OCI-LY1 (cell line): ENCODE measurements around the gene RAB6B.

Experiments
- H2AFZ ChIP-seq: fragments of 200-600 bp; sonication (generic), shearing (Covaris generic); 2 replicates; pipeline ENCODE4 v1.6.0; 2014; ENCODE audit warnings: antibody characterized with exemption, mild to moderate bottlenecking, low read length
- H3F3A ChIP-seq: fragments of 200-600 bp; sonication (generic), shearing (Covaris generic); 2 replicates; pipeline ENCODE4 v1.6.0; 2014; ENCODE audit warnings: mild to moderate bottlenecking, antibody characterized with exemption, low read length, moderate library complexity; ENCODE audit not compliant: insufficient read depth
- H3K27ac ChIP-seq: fragments of 200-600 bp; sonication (generic); 2 replicates; pipeline ENCODE4 v1.5.1; 2014; ENCODE audit warnings: low read length, mixed run types, mild to moderate bottlenecking, low read depth; ENCODE audit not compliant: poor library complexity, severe bottlenecking
- H3K27me3 ChIP-seq: fragments of 200-600 bp; sonication (generic); 2 replicates; pipeline ENCODE4 v1.6.0; 2014; ENCODE audit warnings: antibody characterized with exemption, mild to moderate bottlenecking, low read length, moderate library complexity; ENCODE audit not compliant: insufficient read depth
- H3K36me3 ChIP-seq: fragments of 200-600 bp; sonication (generic); 2 replicates; pipeline ENCODE4 v1.6.1; 2014; ENCODE audit warnings: mild to moderate bottlenecking, antibody characterized with exemption, low read length, moderate library complexity, mixed read lengths; ENCODE audit not compliant: insufficient read depth
- H3K4me1 ChIP-seq: fragments of 200-600 bp; sonication (generic); 2 replicates; pipeline ENCODE4 v1.5.1; 2014; ENCODE audit warnings: mild to moderate bottlenecking, low read length, moderate library complexity; ENCODE audit not compliant: insufficient read depth, severe bottlenecking
- H3K4me2 ChIP-seq: fragments of 200-600 bp; sonication (generic), shearing (Covaris generic); 2 replicates; pipeline ENCODE4 v1.6.1; 2014; ENCODE audit warnings: low read length
- H3K4me3 ChIP-seq: fragments of 200-600 bp; sonication (generic); 2 replicates; pipeline ENCODE4 v1.5.1; 2014; ENCODE audit warnings: low read length, low read depth, mild to moderate bottlenecking, mixed read lengths; ENCODE audit not compliant: poor library complexity, severe bottlenecking
- H3K79me2 ChIP-seq: fragments of 200-600 bp; shearing (Covaris generic); 2 replicates; pipeline ENCODE4 v1.6.1; 2016; ENCODE audit warnings: mixed run types, low read length, mixed read lengths; ENCODE audit not compliant: insufficient read depth
- H3K9ac ChIP-seq: fragments of 200-600 bp; sonication (generic), shearing (Covaris generic); 2 replicates; pipeline ENCODE4 v1.6.1; 2014; ENCODE audit warnings: mild to moderate bottlenecking, low read length, mixed read lengths
- H3K9me2 ChIP-seq: fragments of 200-600 bp; sonication (generic), shearing (Covaris generic); 2 replicates; pipeline ENCODE4 v1.6.1; 2014; ENCODE audit warnings: low read depth, mild to moderate bottlenecking, low read length, mixed read lengths
- H3K9me3 ChIP-seq: fragments of 200-600 bp; shearing (Covaris generic); 2 replicates; pipeline ENCODE4 v1.6.1; 2014; ENCODE audit warnings: low read length, mixed read lengths
- H4K20me1 ChIP-seq: fragments of 200-600 bp; sonication (generic), shearing (Covaris generic); 2 replicates; pipeline ENCODE4 v1.6.0; 2016; ENCODE audit warnings: mild to moderate bottlenecking, low read length; ENCODE audit not compliant: insufficient read depth
- EZH2 ChIP-seq: fragments of 200-600 bp; sonication (generic), shearing (Covaris generic); IDR thresholded peaks from 2 replicates; pipeline ENCODE4 v1.8.0; 2017; ENCODE audit warnings: borderline replicate concordance, mixed run types, mild to moderate bottlenecking, antibody characterized with exemption, low read length, moderate library complexity, mixed read lengths
- TF ChIP-seq, protein P1 (sequence below): fragments of 200-600 bp; sonication (generic), shearing (Covaris generic); IDR thresholded peaks from 2 replicates; pipeline ENCODE4 v1.5.1; 2017; ENCODE audit warnings: mild to moderate bottlenecking, antibody characterized with exemption, low read length, moderate library complexity, mixed read lengths

RAB6B gene

GRCh38 chr3:133805384-133805701, 90.3 kb downstream of the RAB6B start:
- Histone ChIP-seq H3K9ac (peak overlapping the region; percentile 18; the same call in 1 of the 2 replicates), H3K4me2 (peak overlapping the region; percentile 78), H3K9me2 (no peaks in the 10 kb centered on the region), H2AFZ (peak overlapping the region; percentile 91), H4K20me1 (no peaks in the 10 kb centered on the region), H3K79me2 (peaks cover 15% of the 10 kb centered on the region), H3K27ac (no peak overlapping the region), H3K4me1 (peaks cover 20% of the 10 kb centered on the region), H3K4me3 (peak overlapping the region; percentile 70), H3K9me3 (no peaks in the 10 kb centered on the region), H3K36me3 (peaks cover 30% of the 10 kb centered on the region), H3K27me3 (no peaks in the 10 kb centered on the region), H3F3A (no peaks in the 10 kb centered on the region)
- no peak for TF ChIP-seq EZH2
- TF ChIP-seq, protein P1, sequence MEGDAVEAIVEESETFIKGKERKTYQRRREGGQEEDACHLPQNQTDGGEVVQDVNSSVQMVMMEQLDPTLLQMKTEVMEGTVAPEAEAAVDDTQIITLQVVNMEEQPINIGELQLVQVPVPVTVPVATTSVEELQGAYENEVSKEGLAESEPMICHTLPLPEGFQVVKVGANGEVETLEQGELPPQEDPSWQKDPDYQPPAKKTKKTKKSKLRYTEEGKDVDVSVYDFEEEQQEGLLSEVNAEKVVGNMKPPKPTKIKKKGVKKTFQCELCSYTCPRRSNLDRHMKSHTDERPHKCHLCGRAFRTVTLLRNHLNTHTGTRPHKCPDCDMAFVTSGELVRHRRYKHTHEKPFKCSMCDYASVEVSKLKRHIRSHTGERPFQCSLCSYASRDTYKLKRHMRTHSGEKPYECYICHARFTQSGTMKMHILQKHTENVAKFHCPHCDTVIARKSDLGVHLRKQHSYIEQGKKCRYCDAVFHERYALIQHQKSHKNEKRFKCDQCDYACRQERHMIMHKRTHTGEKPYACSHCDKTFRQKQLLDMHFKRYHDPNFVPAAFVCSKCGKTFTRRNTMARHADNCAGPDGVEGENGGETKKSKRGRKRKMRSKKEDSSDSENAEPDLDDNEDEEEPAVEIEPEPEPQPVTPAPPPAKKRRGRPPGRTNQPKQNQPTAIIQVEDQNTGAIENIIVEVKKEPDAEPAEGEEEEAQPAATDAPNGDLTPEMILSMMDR = no peak

DNA sequence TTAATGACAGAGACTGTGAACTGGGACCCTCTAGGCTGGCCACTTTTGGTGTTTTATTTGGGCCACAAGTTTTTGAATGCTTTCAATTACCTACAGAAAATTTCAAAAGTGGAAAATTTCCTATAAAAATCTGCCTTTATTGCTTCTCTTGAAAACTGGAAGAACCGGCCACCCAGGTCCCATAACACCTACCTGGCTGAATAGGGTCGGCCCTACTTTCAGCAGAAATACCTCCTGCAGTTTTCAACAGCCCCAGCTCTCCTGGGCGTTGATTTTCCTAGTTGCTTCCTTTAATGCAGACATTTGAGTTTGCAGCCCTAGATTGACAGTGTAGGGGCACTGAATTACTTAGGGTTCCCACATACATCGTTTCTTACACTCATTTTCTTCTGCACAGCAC, 90.8 kb downstream of the RAB6B start:
- Histone ChIP-seq H2AFZ (peak overlapping the region; percentile 91), H3K79me2 (peaks cover 15% of the 10 kb centered on the region), H3K36me3 (peaks cover 26% of the 10 kb centered on the region), H3K9me2 (no peaks in the 10 kb centered on the region), H4K20me1 (no peaks in the 10 kb centered on the region), H3K9ac (peak overlapping the region; percentile 18; the same call in 1 of the 2 replicates), H3K4me3 (peak overlapping the region; percentile 70), H3K27me3 (no peaks in the 10 kb centered on the region), H3K9me3 (no peaks in the 10 kb centered on the region), H3F3A (no peaks in the 10 kb centered on the region), H3K27ac (no peak overlapping the region), H3K4me2 (peak overlapping the region; percentile 78), H3K4me1 (peaks cover 20% of the 10 kb centered on the region)
- TF ChIP-seq, protein P1 = no peak
- TF ChIP-seq EZH2 = no peak

GRCh38 chr3:133803469-133803868, 92.2 kb downstream of the RAB6B start:
- H3K36me3 ChIP-seq = peaks cover 13% of the 10 kb centered on the region
- H3K4me3 ChIP-seq = no peak overlapping the region
- H4K20me1 ChIP-seq = no peaks in the 10 kb centered on the region
- no peak overlapping the region for H3K4me2 ChIP-seq
- H3K27ac ChIP-seq = no peak overlapping the region
- no peaks in the 10 kb centered on the region; the same call in 1 of the 2 replicates for H3K27me3 ChIP-seq
- H2AFZ ChIP-seq = no peak overlapping the region
- TF ChIP-seq, protein P1 = no peak
- no peak for TF ChIP-seq EZH2
- H3F3A ChIP-seq = no peaks in the 10 kb centered on the region
- H3K4me1 ChIP-seq = peaks cover 20% of the 10 kb centered on the region
- no peak overlapping the region for H3K9ac ChIP-seq
- no peaks in the 10 kb centered on the region for H3K9me3 ChIP-seq
- H3K79me2 ChIP-seq = peaks cover 15% of the 10 kb centered on the region
- no peaks in the 10 kb centered on the region for H3K9me2 ChIP-seq
